OCI-LY1 (cell line): ENCODE results near the gene REXO1.

ENCODE experiments used
- EZH2 ChIP-seq: fragments of 200-600 bp; sonication (generic), shearing (Covaris generic); IDR thresholded peaks from 2 replicates; pipeline ENCODE4 v1.8.0; 2017; ENCODE audit warnings: borderline replicate concordance, mixed run types, mild to moderate bottlenecking, antibody characterized with exemption, low read length, moderate library complexity, mixed read lengths
- TF ChIP-seq, protein P1 (sequence below): fragments of 200-600 bp; sonication (generic), shearing (Covaris generic); IDR thresholded peaks from 2 replicates; pipeline ENCODE4 v1.5.1; 2017; ENCODE audit warnings: mild to moderate bottlenecking, antibody characterized with exemption, low read length, moderate library complexity, mixed read lengths

DNA sequence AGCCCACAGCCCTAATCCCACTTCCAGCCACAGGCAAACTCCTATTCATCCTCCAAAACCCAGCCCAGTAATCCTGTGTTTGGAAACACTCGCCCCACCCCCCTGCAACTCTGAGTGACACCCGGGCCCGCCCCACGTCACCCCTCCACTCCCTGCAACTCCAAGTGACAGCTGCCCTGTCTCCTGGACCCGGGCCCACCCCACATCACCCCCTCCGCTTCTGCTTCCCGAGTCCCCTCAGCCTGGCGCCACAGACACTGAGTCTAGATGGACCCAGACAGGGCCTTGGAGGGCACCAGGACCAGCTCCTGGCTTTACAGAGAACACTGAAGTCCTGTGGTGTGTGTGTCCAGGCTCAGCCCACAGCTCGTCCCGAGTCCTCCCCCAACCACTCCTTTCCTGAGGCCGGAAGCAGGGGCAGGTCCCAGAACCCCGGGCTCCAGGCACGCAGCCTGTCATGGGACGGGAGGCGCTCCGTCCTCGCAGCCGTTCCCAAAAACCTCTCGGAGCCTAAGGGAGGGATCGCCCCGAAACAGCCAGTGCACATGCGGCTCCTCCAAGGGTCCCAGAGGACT, 7.7 kb downstream of the REXO1 start:
- TF ChIP-seq, protein P1, sequence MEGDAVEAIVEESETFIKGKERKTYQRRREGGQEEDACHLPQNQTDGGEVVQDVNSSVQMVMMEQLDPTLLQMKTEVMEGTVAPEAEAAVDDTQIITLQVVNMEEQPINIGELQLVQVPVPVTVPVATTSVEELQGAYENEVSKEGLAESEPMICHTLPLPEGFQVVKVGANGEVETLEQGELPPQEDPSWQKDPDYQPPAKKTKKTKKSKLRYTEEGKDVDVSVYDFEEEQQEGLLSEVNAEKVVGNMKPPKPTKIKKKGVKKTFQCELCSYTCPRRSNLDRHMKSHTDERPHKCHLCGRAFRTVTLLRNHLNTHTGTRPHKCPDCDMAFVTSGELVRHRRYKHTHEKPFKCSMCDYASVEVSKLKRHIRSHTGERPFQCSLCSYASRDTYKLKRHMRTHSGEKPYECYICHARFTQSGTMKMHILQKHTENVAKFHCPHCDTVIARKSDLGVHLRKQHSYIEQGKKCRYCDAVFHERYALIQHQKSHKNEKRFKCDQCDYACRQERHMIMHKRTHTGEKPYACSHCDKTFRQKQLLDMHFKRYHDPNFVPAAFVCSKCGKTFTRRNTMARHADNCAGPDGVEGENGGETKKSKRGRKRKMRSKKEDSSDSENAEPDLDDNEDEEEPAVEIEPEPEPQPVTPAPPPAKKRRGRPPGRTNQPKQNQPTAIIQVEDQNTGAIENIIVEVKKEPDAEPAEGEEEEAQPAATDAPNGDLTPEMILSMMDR = no peak
- no peak for TF ChIP-seq EZH2
